A673 (cell line): ENCODE measurements around the gene PSMG1. TPM values are rescaled to one million over a fixed set of nuclear protein-coding genes. Genes with fewer than 3 reads are reported as not detected.
"Not testable (repeated sequence)": the region's sequence is repeated elsewhere in the genome, so short reads cannot be mapped to it uniquely, and the experiment has no call there.

Experiments
- BruUV-seq: library from RNA; stranded (reverse); fragments of 400-500 nt; replicated peaks from 2 replicates; lab custom pipeline; 2021; lab: Mats Ljungman, UMichigan
- CTCF ChIA-PET: fragments of 300-600 bp; sonication (Branson Sonifier 250); formaldehyde crosslinking; loops from one replicate; lab custom pipeline; 2022; ENCODE audit warnings: antibody characterized with exemption; lab: Charles Lee
- POLR2A ChIA-PET: fragments of 300-600 bp; sonication (Branson Sonifier 250); formaldehyde crosslinking; loops from one replicate; lab custom pipeline; 2022; ENCODE audit warnings: antibody characterized with exemption; ENCODE audit not compliant: low non-redundant PET; lab: Charles Lee
- DNase-seq: peaks from one replicate; pipeline ENCODE4 v3.0.0-alpha.2; 2015; ENCODE audit warnings: low spot score
- H3K27ac ChIP-seq: fragments of 200-600 bp; sonication (generic); 2 replicates; pipeline ENCODE4 v1.5.1; 2016; ENCODE audit warnings: mixed run types, low read depth, mild to moderate bottlenecking, mixed read lengths, antibody characterized with exemption, low read length; ENCODE audit not compliant: poor library complexity, severe bottlenecking
- H3K27me3 ChIP-seq: fragments of 200-600 bp; sonication (generic); replicated peaks from 2 replicates; pipeline ENCODE4 v1.6.1; 2017; ENCODE audit warnings: mixed run types, low read depth, mild to moderate bottlenecking, mixed read lengths, antibody characterized with exemption, low read length; ENCODE audit not compliant: insufficient read depth, poor library complexity
- H3K36me3 ChIP-seq: fragments of 200-600 bp; sonication (generic); 2 replicates; pipeline ENCODE4 v1.6.1; 2016; ENCODE audit warnings: mixed run types, mild to moderate bottlenecking, mixed read lengths, antibody characterized with exemption, low read length; ENCODE audit not compliant: insufficient read depth, poor library complexity, severe bottlenecking
- H3K4me1 ChIP-seq: fragments of 200-600 bp; sonication (generic); 2 replicates; pipeline ENCODE4 v1.6.1; 2017; ENCODE audit warnings: mixed run types, mild to moderate bottlenecking, mixed read lengths, antibody characterized with exemption, low read length; ENCODE audit not compliant: insufficient read depth, poor library complexity, severe bottlenecking
- H3K4me3 ChIP-seq: fragments of 200-600 bp; sonication (generic); 2 replicates; pipeline ENCODE4 v1.5.1; 2016; ENCODE audit warnings: low read depth, mixed run types, mild to moderate bottlenecking, mixed read lengths, low read length; ENCODE audit not compliant: poor library complexity, severe bottlenecking
- H3K9me3 ChIP-seq: fragments of 200-600 bp; sonication (generic); 2 replicates; pipeline ENCODE4 v1.6.1; 2016; ENCODE audit warnings: mixed run types, low read depth, mild to moderate bottlenecking, mixed read lengths, antibody characterized with exemption, low read length; ENCODE audit not compliant: poor library complexity, severe bottlenecking
- CTCF ChIP-seq: fragments of 300-800, 200-600 bp; sonication (generic); conservative IDR thresholded peaks from 2 replicates; pipeline ENCODE4 v1.5.1; 2017; ENCODE audit warnings: low read depth, mild to moderate bottlenecking, antibody characterized with exemption, low read length, moderate library complexity, mixed read lengths
- EZH2 ChIP-seq: fragments of 200-600 bp; sonication (generic); IDR thresholded peaks from 2 replicates; pipeline ENCODE4 v1.6.1; 2017; ENCODE audit warnings: borderline replicate concordance, low read depth, mild to moderate bottlenecking, mixed read lengths, antibody characterized with exemption, low read length; ENCODE audit not compliant: poor library complexity, severe bottlenecking
- intact Hi-C: fragments of 100-400 bp; cut with micrococcal nuclease; formaldehyde crosslinking; loops from one replicate; pipeline ENCODE4 v1.10.0; 2022; ENCODE audit not compliant: unreplicated experiment
- total RNA-seq: library from RNA; stranded (reverse); gene quantifications from 2 replicates; pipeline ENCODE4 v1.2.3, GENCODE V29; 2021

The PSMG1 gene
- total RNA-seq, 1 experiment from 2014 or later: 101 TPM

DNA sequence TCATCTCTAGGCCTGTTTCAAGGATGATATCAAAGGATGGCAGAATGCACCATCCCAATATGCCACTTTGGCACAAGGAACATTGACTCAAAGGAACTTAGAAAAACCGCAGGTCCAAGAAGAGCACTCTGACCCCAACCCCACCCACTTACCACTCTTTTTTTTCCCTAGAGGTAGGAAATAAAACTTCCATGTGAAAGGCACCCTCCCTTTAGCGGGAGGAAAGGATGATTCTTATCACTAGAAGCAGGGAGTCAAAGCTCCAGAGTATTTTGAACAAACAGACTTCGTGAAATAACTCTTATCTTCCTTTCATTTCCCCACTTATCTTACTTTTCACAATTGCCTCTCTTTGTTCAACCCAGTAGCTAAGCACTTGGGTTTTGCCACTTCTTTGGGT, 22.2 kb downstream of the PSMG1 start:
- peaks cover 9% of the 10 kb centered on the region for H3K9me3 ChIP-seq
- no peaks in the 10 kb centered on the region for H3K36me3 ChIP-seq
- H3K27ac ChIP-seq: no peak overlapping the region
- ChIA-PET CTCF (no interaction called here), POLR2A (no interaction called here)
- intact Hi-C loops: no loop called here
- no peaks in the 10 kb centered on the region for H3K4me1 ChIP-seq
- no peak for TF ChIP-seq CTCF
- TF ChIP-seq EZH2: no peak
- no peaks in the 10 kb centered on the region for H3K27me3 ChIP-seq
- DNase-seq: no peak
- no TSS peak for BruUV-seq
- no peak overlapping the region for H3K4me3 ChIP-seq

- H3K4me3 ChIP-seq: no peak overlapping the region
- DNase-seq: no peak
- no peak overlapping the region for H3K27ac ChIP-seq
- no peaks in the 10 kb centered on the region for H3K36me3 ChIP-seq
- H3K27me3 ChIP-seq: no peaks in the 10 kb centered on the region
- ChIA-PET CTCF (no interaction called here), POLR2A (no interaction called here)
- TF ChIP-seq EZH2 (no peak), CTCF (no peak)
- intact Hi-C loops: no loop called here
- H3K4me1 ChIP-seq: no peaks in the 10 kb centered on the region
- H3K9me3 ChIP-seq: peaks cover 6% of the 10 kb centered on the region
- BruUV-seq: no TSS peak
Measured at GRCh38 chr21:39159342-39160063, 23.7 kb downstream of the PSMG1 start.

- H3K4me1 ChIP-seq, POLR2A ChIA-PET, H3K27ac ChIP-seq, BruUV-seq, CTCF ChIA-PET, H3K27me3 ChIP-seq, H3K9me3 ChIP-seq, H3K36me3 ChIP-seq, DNase-seq, H3K4me3 ChIP-seq, intact Hi-C loops: not testable (repeated sequence)
Measured at GRCh38 chr21:39157241-39157640, 26.0 kb downstream of the PSMG1 start.

DNA sequence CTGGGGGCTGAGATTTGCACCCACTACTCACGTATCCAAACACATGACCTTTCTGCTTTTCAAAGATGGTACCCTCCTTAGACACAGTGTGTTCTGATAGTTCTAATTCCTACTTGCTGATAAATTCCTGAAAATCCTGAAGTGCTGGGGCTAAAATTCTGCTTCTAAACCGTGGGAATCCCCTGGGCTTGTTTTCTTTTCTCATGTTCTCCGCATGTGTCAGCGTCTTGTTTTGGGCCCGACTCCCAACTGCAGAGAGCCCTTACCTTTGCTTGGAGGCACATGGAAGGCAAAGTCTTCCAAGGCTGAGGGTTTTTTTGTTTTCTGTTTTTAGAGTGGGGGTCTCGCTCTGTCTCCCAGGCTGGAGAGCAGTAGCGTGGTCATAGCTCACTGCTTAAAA, 27.2 kb downstream of the PSMG1 start:
- no peak overlapping the region for H3K4me3 ChIP-seq
- no peaks in the 10 kb centered on the region for H3K4me1 ChIP-seq
- H3K36me3 ChIP-seq: no peaks in the 10 kb centered on the region
- ChIA-PET POLR2A (no interaction called here), CTCF (no interaction called here)
- no peak overlapping the region for H3K27ac ChIP-seq
- TF ChIP-seq CTCF (no peak), EZH2 (no peak)
- intact Hi-C loops: no loop called here
- BruUV-seq: no TSS peak
- no peaks in the 10 kb centered on the region for H3K27me3 ChIP-seq
- H3K9me3 ChIP-seq: no peaks in the 10 kb centered on the region
- DNase-seq: no peak
